ENCODE results near the gene TSC22D1.

GRCh38 chr13:44507639-44508038 lies 68.5 kb downstream of the TSC22D1 start:
- no peak for TF ChIP-seq CTCF (IDR thresholded peaks at IDR 0.05; ENCODE audit: insufficient read depth, low read length, poor library complexity, severe bottlenecking)
- no peak for TF ChIP-seq EZH2phosphoT487 (conservative IDR thresholded peaks at IDR 0.05; ENCODE audit: low read length)

Data from SU-DHL-6 (cell line).